ENCODE measurements around the gene CCNDBP1. TPM values are rescaled to one million over a fixed set of nuclear protein-coding genes. Genes with fewer than 3 reads are reported as not detected.
A peak's percentile ranks its signal among the peaks of the same experiment; 100 is the strongest.
"Not testable (repeated sequence)": the region's sequence is repeated elsewhere in the genome, so short reads cannot be mapped to it uniquely, and the experiment has no call there.

CCNDBP1 gene
- polyA plus RNA-seq, 1 donor = 62.5 TPM

GRCh38 chr15:43189296-43189695 is 4.1 kb downstream of the CCNDBP1 start:
- peaks cover 42% of the 10 kb centered on the region for H3K36me3 ChIP-seq (ENCODE audit: control insufficient read depth, insufficient read depth, low read length)
- no peak overlapping the region for H3K4me3 ChIP-seq (ENCODE audit: low read length)
- H3K9me3 ChIP-seq (ENCODE audit: control insufficient read depth, low read depth, low read length) = no peaks in the 10 kb centered on the region
- no peaks in the 10 kb centered on the region for H3K27me3 ChIP-seq (ENCODE audit: control insufficient read depth, insufficient read depth, low read length)
- peaks cover 6% of the 10 kb centered on the region for H3K4me1 ChIP-seq (ENCODE audit: control insufficient read depth, insufficient read depth, low read length)
- DNase-seq = no peak
- no peak overlapping the region for H3K27ac ChIP-seq (ENCODE audit: low read length)
- 100% methylated on average over 1 of the region's 2 CpGs for WGBS (ENCODE audit: insufficient coverage, low lambda C conversion rate)

GRCh38 chr15:43190178-43190577 is 5.0 kb downstream of the CCNDBP1 start:
- no peak overlapping the region for H3K27ac ChIP-seq (ENCODE audit: low read length)
- H3K9me3 ChIP-seq (ENCODE audit: control insufficient read depth, low read depth, low read length) = no peaks in the 10 kb centered on the region
- WGBS (ENCODE audit: insufficient coverage, low lambda C conversion rate) = no CpG with 5 or more reads among the region's 1 CpG
- no peaks in the 10 kb centered on the region for H3K27me3 ChIP-seq (ENCODE audit: control insufficient read depth, insufficient read depth, low read length)
- peaks cover 40% of the 10 kb centered on the region for H3K36me3 ChIP-seq (ENCODE audit: control insufficient read depth, insufficient read depth, low read length)
- H3K4me1 ChIP-seq (ENCODE audit: control insufficient read depth, insufficient read depth, low read length) = peaks cover 2% of the 10 kb centered on the region
- no peak overlapping the region for H3K4me3 ChIP-seq (ENCODE audit: low read length)
- DNase-seq = no peak

- Histone ChIP-seq H3K27ac (ENCODE audit: low read length) (no peak overlapping the region), H3K4me1 (ENCODE audit: control insufficient read depth, insufficient read depth, low read length) (no peaks in the 10 kb centered on the region), H3K27me3 (ENCODE audit: control insufficient read depth, insufficient read depth, low read length) (no peaks in the 10 kb centered on the region), H3K4me3 (ENCODE audit: low read length) (no peak overlapping the region), H3K9me3 (ENCODE audit: control insufficient read depth, low read depth, low read length) (peaks cover 2% of the 10 kb centered on the region), H3K36me3 (ENCODE audit: control insufficient read depth, insufficient read depth, low read length) (peaks cover 47% of the 10 kb centered on the region)
- whole genome bisulfite sequencing (ENCODE audit: insufficient coverage, low lambda C conversion rate) = 89% methylated on average over 2 of the region's 2 CpGs
- DNase-seq = no peak
Measured at GRCh38 chr15:43193710-43194109, 8.5 kb downstream of the CCNDBP1 start.

GRCh38 chr15:43194795-43195194 is 9.6 kb downstream of the CCNDBP1 start:
- H3K27ac ChIP-seq (ENCODE audit: low read length) = no peak overlapping the region
- H3K36me3 ChIP-seq (ENCODE audit: control insufficient read depth, insufficient read depth, low read length) = peaks cover 40% of the 10 kb centered on the region
- H3K4me1 ChIP-seq (ENCODE audit: control insufficient read depth, insufficient read depth, low read length) = no peaks in the 10 kb centered on the region
- DNase-seq = no peak
- WGBS (ENCODE audit: insufficient coverage, low lambda C conversion rate) = no CpG with 5 or more reads among the region's 2 CpGs
- H3K4me3 ChIP-seq (ENCODE audit: low read length) = no peak overlapping the region
- no peaks in the 10 kb centered on the region for H3K27me3 ChIP-seq (ENCODE audit: control insufficient read depth, insufficient read depth, low read length)
- peaks cover 6% of the 10 kb centered on the region for H3K9me3 ChIP-seq (ENCODE audit: control insufficient read depth, low read depth, low read length)

GRCh38 chr15:43196760-43197548 is 11.8 kb downstream of the CCNDBP1 start:
- WGBS (ENCODE audit: insufficient coverage, low lambda C conversion rate) = 100% methylated on average over 1 of the region's 10 CpGs
- DNase-seq = no peak
- no peaks in the 10 kb centered on the region for H3K27me3 ChIP-seq (ENCODE audit: control insufficient read depth, insufficient read depth, low read length)
- H3K27ac ChIP-seq (ENCODE audit: low read length) = no peak overlapping the region
- no peaks in the 10 kb centered on the region for H3K4me1 ChIP-seq (ENCODE audit: control insufficient read depth, insufficient read depth, low read length)
- H3K4me3 ChIP-seq (ENCODE audit: low read length) = no peak overlapping the region
- H3K9me3 ChIP-seq (ENCODE audit: control insufficient read depth, low read depth, low read length) = peaks cover 6% of the 10 kb centered on the region
- H3K36me3 ChIP-seq (ENCODE audit: control insufficient read depth, insufficient read depth, low read length) = peaks cover 20% of the 10 kb centered on the region

- H3K27ac ChIP-seq (ENCODE audit: low read length); DNase-seq; H3K4me1 ChIP-seq (ENCODE audit: control insufficient read depth, insufficient read depth, low read length); H3K4me3 ChIP-seq (ENCODE audit: low read length); H3K27me3 ChIP-seq (ENCODE audit: control insufficient read depth, insufficient read depth, low read length); H3K9me3 ChIP-seq (ENCODE audit: control insufficient read depth, low read depth, low read length): not testable (repeated sequence)
- peaks cover 12% of the 10 kb centered on the region for H3K36me3 ChIP-seq (ENCODE audit: control insufficient read depth, insufficient read depth, low read length)
- WGBS (ENCODE audit: insufficient coverage, low lambda C conversion rate) = 86% methylated on average over 1 of the region's 3 CpGs
Measured at GRCh38 chr15:43197773-43198172, 12.6 kb downstream of the CCNDBP1 start.

GRCh38 chr15:43198556-43198955 is 13.4 kb downstream of the CCNDBP1 start:
- H3K27me3 ChIP-seq (ENCODE audit: control insufficient read depth, insufficient read depth, low read length); DNase-seq; H3K4me1 ChIP-seq (ENCODE audit: control insufficient read depth, insufficient read depth, low read length); H3K4me3 ChIP-seq (ENCODE audit: low read length); H3K9me3 ChIP-seq (ENCODE audit: control insufficient read depth, low read depth, low read length); H3K36me3 ChIP-seq (ENCODE audit: control insufficient read depth, insufficient read depth, low read length); H3K27ac ChIP-seq (ENCODE audit: low read length): not testable (repeated sequence)
- WGBS (ENCODE audit: insufficient coverage, low lambda C conversion rate) = 100% methylated on average over 1 of the region's 4 CpGs

- Histone ChIP-seq H3K4me3 (ENCODE audit: low read length) (no peak overlapping the region), H3K27ac (ENCODE audit: low read length) (no peak overlapping the region), H3K36me3 (ENCODE audit: control insufficient read depth, insufficient read depth, low read length) (peaks cover 10% of the 10 kb centered on the region), H3K4me1 (ENCODE audit: control insufficient read depth, insufficient read depth, low read length) (no peaks in the 10 kb centered on the region), H3K9me3 (ENCODE audit: control insufficient read depth, low read depth, low read length) (peaks cover 6% of the 10 kb centered on the region), H3K27me3 (ENCODE audit: control insufficient read depth, insufficient read depth, low read length) (no peaks in the 10 kb centered on the region)
- no peak for DNase-seq
- WGBS (ENCODE audit: insufficient coverage, low lambda C conversion rate) = no CpG with 5 or more reads among the region's 3 CpGs
Measured at GRCh38 chr15:43198992-43199391, 13.8 kb downstream of the CCNDBP1 start.

GRCh38 chr15:43199945-43200488 is 14.8 kb downstream of the CCNDBP1 start:
- H3K4me3 ChIP-seq (ENCODE audit: low read length) = no peak overlapping the region
- WGBS (ENCODE audit: insufficient coverage, low lambda C conversion rate) = 100% methylated on average over 1 of the region's 3 CpGs
- no peak overlapping the region for H3K27ac ChIP-seq (ENCODE audit: low read length)
- H3K36me3 ChIP-seq (ENCODE audit: control insufficient read depth, insufficient read depth, low read length) = peaks cover 10% of the 10 kb centered on the region
- H3K9me3 ChIP-seq (ENCODE audit: control insufficient read depth, low read depth, low read length) = peaks cover 6% of the 10 kb centered on the region
- H3K27me3 ChIP-seq (ENCODE audit: control insufficient read depth, insufficient read depth, low read length) = no peaks in the 10 kb centered on the region
- no peaks in the 10 kb centered on the region for H3K4me1 ChIP-seq (ENCODE audit: control insufficient read depth, insufficient read depth, low read length)
- DNase-seq = no peak

GRCh38 chr15:43204016-43204901 is 19.1 kb downstream of the CCNDBP1 start:
- Histone ChIP-seq H3K27ac (ENCODE audit: low read length) (no peak overlapping the region), H3K4me3 (ENCODE audit: low read length) (no peak overlapping the region), H3K4me1 (ENCODE audit: control insufficient read depth, insufficient read depth, low read length) (no peaks in the 10 kb centered on the region), H3K9me3 (ENCODE audit: control insufficient read depth, low read depth, low read length) (no peaks in the 10 kb centered on the region), H3K27me3 (ENCODE audit: control insufficient read depth, insufficient read depth, low read length) (peaks cover 24% of the 10 kb centered on the region), H3K36me3 (ENCODE audit: control insufficient read depth, insufficient read depth, low read length) (no peaks in the 10 kb centered on the region)
- peak in 1 of 2 donors; percentile 25 for DNase-seq
- 33% methylated on average over 3 of the region's 8 CpGs for WGBS (ENCODE audit: insufficient coverage, low lambda C conversion rate)

All from large intestine (tissue), 3 donors.